ENCODE data around the gene PSMG3.

PSMG3 gene

DNA sequence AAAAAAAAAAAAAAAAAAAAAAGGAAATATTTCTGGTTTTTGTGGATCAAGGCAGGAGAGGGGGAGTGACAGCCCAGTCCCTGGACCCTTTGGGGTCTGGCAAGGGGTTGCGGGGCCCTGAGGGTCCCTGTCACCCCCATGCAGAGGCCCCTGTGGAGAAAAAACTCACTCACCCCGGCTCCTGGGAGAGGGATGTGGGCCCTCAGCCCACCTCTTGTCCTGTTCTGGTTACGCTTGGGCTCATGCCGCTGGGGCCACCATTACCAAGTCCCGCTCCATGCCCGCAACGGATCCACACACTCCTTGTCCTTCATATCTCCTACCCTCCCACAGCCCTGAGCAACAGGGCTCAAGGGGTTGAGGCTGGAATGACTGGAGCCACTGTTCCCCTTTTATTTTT lies 12.8 kb downstream of the PSMG3 start:
- no peak for DNase-seq

DNA sequence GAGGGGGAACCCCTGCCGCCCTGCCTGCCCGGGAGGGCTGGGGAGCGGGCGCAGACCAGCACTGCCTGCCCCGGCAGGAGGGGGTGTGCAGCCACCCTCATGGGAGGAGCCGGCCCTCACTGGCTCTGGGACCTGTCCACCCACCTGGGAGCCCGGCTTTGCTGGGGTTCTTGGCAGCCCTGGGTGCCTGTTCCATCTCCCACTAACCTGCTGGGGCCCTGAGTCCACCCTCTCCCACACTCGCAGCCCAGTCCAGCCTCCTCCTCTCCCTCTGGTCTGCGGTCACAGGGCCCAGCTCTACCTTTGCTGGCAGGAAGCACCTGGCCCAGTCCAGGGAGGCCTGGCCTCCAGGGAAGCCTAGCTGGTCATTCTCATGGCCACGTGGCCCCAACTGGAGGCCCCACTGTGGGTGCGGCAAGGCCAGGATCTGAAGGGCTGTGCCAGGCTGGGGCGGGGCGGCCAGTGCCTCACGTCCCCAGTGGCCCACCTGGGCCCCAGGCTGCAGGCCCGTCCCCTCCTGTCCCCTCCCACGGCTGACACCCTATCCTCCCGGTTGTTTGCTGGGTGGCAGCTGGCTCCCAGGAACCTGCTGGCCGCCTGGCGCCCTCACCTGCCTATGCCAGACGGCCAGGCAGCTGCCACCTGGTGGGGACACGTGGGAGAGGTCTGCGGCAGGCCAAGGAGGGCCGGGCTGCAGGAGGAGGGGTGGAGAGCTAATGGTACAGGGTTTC lies 13.9 kb downstream of the PSMG3 start, which contains the start of gene TMEM184A:
TMEM184A (minus strand) TSS at position 393 of the 731 bp plus-strand sequence. CDS start 721 bp downstream, outside the sequence.
- peak; percentile 51 to 53 for DNase-seq

DNA sequence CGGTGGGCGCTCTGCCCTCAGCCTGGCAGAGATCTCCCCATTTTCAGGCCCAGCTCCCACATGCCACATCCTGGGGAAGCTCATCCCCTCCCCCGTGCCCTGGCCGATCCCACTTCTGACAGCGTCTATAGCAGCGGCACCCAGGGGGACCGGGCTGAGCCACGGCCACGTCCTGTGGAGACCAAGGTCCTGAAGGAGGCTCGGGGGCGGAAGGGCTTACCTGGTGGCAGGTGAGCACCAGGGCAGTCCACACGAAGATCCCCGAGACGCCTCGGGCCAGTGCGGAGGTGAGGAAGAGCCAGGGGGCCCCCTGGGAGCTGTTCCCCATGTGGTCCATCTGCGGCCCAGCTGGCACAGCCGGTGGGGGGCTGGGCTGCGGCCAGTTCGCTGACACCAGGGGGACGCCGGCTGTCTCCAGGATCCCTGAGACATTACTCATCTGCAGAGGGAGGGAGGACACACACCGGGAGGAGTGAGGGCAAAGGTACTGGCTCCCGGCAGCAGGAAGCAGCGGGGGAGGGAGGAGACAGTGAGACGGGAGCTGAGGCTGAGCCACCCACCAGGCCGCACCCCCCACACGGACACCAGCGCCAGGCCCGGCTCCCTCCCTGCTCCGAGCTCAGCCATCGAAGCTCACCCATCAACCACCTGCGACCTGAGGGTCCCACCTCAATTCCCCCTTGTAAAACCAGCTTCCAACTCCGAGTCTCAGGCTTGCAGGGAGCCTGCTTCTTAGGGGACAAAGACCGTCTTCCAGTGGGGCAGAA lies 14.6 kb downstream of the PSMG3 start:
- DNase-seq: no peak

DNA sequence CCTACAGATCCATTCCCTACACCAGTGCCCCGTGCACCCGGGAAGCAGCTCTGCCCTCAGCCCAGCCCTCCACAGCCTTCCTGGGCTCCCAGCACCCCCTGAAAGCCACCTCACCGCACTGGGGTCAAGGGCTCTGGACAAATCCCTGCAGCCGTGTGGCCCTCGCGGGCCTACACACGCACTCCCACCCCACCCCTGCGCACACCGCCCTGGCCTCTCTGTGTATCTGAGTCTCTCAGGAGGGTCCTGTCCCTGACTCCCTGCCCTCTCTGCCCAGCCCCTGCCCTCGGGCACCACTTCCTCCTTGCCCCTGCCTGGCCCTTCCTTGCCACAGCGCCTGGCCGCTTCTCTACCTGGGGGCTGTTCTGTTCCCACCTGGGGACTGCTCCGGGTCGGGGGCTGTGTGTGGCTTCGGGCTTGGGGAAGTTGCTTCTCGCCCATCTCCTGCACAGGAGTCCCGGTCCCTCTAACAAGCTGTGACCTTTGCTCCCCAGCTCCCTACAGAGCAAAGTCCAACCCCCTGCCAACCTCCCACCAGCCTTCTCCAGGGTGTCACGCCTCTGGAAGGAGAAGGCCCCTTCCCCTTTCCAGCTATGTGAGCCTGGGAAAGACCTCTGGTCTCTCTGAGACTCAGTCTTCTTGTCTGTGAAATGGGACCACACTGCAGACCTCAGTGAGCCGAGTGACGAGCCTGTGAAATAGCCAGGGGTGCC lies 15.3 kb downstream of the PSMG3 start:
- no peak for DNase-seq

DNA sequence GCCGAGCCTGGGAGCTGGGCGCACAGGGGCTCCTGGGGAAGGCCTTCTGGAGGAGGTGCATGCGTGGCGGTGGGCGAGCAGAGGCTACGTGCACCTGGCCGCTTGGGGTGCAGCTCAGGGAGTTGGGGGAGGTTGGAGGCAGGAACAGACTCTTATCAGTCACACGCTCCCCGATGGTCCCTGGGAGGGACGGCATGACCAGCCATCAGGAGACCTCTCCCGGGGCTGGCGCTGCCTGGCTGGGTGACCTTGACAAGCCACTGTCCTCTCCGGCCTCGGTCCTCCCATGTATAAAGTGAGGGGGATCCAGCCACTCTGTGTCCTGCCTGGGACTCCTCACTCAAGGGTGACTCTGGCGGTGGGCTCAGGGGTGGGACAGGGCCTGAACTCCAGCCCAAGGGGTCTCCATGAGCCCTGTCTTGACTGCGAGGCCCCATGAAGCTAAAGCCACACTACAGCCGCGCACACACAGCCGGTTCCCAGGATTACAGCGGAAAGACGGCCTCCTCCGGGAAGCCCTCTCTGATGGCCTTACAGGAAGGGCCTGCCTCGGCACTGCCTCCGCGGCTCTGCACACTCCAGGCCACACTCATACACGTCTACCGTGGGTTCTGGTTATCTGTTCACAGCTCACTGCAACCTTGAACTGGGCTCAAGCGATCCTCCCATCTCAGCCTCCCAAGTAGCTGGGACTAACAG lies 16.2 kb downstream of the PSMG3 start:
- no peak for DNase-seq

DNA sequence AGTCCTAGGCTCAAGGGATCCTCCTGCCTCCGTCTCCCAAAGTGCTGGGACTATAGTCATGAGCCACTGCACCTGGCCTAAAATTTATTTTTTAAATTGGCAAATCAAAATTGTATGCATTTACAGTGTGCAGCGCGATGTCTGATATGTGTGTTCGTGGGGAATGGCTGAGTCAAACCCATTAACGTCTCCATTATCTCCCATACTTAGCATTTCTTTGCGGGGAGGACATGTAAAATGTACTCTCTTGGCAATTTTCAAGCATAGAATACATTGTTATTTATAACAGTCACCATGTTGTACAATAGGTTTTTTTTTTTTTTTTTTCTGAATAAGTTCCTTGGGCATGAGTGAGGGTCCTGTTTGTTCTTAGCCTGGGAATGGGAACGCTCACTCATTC lies 17.6 kb downstream of the PSMG3 start:
- DNase-seq: no peak

DNA sequence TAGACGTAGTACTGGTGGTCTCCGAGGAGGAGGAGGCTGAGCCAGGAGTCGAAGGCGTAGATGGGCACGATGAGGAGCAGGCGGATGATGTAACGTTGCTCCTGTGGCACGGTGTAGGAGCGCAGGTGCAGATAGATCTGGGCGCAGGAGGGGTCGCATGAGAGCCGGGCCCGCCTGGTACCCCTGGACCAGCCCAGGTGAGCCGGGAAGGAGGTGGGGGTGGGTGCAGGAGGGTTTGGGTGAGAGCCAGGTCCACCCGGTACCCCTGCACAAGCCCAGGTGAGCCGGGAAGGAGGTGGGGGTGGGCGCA lies 19.0 kb downstream of the PSMG3 start:
- no peak for DNase-seq

DNA sequence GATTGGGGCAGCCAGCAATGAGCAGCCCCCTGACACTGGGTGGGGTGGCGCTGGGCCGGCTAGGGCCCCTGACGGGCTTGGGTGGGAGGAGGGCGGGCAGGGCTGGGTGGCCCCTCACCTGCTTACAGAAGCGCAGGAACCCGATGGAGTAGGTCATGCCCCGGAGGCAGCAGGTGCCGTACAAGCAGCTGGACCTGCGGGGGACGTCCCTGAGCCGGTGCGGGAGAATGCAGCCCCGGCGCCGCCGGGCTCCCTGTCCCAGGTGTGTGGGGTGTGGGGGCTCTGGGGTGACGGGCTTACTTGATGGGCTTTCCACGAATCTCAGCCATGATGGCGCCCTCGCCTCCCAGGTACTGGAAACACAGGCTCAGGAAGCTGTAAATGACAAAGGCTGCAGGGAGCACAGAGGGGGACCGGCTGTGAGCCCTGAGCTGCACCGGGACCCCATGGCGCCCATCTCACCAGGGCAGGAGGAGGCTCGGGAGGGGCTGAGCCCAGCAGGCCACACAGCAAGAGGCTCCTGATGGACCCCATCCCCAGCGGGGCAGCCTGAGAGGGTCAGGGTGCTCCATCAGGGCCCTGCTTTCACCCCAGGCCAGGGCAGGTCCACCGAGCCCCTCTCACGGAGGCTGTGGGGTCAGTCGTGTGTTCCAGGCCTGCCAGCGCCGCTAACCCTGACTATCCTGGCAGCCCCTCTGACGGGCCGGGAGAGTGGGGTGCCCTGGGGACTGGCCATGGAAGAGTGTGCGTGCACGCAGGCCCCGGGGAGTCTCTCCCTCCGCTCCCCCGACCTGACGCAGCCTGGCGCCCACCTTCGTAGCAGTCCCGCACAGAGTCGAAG lies 19.6 kb downstream of the PSMG3 start:
- no peak for DNase-seq

DNA sequence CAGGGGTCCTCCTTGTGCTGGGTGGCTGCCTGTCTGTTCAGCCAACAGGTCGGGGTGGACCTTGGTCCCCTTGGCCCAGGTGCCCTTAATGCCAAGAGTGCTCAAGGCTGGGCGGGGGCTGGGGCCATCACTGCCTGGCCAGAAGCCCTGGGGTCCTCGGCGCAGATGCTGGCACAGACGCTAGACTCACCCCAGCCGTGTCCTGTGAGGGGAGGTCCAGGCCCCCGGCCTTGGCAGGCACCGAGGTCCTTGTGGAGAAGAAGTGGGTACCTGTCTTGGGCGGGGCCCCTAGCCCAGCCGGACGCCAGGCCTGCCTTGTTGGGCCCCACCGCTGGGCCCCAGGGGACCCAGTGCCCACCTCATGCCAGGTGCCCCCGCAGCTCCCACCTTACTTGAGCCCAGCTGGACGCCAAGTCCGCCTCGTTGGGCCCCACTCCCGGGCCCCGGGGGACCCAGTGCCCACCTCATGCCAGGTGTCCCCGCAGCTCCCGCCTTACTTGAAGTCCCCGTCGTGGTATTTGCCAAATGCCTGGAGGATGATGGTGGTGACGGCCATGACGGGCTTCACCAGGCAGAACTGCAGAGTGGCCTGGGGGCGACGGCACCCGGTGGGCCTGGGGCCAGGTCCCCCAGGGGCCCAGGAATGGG lies 20.4 kb downstream of the PSMG3 start:
- no peak for DNase-seq

DNA sequence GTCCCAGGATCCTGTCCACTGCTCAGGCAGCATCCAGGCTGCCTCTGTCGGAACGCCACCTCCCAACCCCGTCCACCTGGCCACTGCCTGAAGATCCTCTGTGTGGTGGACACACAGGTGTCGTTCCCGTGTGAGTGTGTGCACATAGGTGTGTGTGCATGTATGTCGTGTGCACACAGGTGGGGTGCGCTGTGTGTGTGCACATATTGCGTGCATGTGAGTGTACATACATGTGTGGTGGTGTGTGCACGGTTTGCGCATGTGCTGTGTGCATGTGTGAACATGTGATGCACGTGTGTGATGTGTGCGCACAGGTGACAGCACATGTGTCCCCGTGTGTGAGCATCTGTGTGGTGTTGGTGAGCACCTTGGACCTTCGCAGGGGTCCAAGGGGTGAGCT lies 20.9 kb downstream of the PSMG3 start:
- no peak for DNase-seq

DNA sequence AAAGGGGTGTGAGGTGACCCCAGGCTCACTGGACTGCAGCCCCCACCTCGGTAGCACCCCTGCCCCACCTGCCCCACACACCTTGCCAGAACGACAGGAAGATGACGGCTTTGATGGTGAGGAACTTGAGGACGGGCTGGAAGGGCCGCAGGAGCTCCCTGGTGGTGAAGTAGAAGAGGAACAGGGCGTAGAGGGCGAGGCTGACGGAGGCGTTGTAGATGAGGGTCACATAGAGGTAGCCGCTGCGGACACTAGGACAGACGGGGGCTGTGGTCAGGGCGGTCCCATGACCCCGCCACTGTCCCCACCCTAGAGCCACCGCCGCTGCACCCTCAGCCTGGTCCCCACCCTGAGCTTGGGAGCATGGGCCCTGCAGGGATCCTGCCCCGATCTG lies 21.4 kb downstream of the PSMG3 start:
- no peak for DNase-seq

DNA sequence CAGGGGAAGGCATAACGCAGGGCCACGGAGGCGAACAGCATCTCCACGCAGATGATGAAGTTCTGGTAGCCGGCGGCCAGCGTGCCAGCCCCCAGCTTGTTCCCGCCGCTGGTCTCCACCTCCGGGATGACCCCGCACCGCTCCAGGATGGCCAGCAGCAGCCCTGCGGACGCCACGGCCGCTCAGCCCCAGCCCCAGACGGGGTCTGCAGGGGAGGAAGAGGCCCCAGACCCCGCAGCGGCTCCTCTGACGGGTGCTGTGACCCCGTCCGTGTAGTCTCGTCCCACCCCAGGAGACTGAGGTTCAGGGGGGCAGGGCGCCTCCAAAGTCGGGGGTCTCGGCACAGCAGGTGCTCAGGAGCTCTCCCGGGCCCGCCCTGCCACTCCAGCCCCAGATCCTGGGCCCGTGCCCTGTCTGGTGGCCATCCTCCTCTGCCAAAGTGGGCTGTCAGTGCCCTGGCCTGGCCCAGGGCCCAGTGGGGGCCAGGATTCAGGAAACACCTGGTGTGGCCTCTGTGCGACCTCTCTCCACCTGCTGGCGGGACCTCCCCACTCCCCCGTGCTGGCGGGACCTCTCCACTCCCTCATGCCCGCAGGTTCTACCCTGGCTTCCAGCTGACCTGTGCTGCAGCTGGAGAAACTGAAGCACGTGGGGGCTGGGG lies 21.9 kb downstream of the PSMG3 start:
- no peak for DNase-seq

DNA sequence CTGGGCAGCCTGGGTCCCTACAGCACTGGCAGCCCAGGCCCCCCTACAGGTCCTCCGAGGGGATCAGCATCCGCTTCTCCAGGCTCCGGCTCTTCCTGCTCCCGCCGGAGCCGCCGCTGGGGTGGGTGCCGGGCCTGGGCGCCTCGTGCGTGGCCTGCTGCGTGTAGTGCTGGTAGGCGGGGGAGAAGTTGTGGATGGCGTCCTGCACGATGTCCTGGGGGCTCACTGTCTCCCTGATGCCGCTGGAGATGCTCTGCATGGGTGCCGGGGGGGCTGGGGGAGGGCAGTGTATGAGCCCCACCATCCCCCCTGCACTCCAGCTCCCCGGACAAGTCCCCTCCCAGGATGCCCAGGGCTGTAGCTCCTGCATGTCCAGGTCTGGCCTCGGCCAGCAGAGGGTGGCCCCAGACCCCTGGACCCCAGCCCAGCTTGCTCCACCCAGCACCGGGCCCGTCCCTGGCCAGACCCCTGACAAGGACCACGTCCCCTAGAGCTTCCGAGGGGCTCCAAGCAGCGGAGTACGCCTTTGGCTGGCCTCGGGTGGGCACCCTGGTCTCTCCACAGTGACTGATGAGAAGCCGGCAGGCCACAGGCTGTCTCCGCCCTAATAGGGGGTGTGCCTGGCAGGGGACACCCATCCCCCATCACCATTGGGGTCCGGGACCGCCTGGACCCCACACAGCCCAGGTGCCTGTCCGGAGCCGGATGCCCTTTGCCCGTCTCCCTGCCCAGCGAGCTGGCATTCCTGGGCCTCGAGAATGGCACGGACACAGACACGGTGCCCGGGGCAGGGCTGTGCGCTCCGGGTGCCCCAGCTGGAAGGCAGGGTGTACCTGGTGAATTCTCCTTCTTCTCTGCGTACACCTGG lies 22.7 kb downstream of the PSMG3 start:
- no peak for DNase-seq

DNA sequence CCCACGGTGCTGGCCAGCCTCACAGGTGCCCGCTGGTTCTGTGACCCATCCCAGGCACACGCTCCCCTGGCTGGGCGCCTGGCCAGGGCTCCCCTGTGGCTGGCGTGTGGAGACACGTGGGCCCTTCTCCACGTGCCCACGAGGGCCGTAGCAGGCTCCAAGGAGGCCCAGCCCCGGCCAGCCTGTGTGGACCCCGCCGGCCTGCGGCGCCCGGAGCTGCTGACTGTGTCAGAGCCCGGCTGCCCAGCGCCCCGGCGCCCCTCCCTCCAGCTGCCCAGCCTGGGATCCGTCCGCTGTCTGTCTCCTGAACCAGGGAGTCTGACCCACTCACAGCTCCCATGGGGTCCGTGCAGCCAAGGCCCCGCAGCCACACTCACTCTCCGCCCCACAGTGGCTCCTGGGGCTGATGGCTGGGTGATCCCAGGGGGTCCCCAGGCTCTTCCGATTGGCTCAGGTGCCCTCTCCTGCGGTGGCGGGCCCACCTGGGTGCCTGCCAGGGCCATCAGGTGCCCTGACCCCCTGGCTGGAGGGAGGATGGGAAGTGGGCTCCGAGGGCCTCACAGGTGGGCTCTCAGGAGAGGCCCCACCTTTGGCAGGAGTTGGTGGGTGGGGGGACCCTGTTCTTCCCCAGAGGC lies 23.4 kb downstream of the PSMG3 start:
- DNase-seq: no peak

DNA sequence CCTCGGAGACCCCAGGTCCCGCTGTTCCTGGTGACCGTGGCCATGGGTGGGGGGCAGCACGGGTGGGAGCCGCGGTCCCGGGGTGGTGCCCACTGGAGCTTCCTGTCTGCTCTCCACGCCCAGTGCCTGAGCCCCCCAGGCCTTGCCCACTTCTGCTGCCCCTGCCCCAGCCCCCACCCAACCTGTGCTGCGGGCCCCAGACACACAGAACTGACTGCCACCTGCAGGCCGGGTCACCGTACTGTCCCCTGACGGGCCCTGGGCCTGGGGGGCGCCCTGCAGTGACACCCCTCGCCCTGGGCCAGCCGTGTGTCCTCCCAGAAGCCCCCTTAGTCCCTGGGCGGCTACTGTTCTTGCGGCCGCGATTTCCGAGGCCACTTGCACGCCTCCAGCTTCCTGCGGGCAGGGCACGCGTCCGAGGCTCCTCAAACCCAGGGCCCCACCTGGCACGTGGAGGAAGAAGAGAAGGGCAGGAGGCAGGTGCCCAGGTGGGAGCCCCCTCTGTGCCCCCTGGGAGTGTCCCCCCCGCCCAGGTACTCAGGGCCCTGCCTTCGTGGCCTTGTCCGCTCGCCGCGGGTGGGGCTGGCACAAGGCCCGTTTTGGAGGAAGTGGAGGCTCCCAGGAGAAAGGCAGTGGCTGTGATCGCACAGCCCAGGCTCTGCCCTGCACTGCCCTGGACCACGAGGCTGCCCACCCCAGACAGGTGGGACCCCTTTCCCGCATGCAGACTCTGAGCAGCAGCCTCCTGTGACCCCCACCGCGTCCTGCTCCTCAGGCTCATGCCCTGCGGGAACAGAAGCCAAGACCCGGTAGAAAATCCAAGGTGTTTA lies 24.2 kb downstream of the PSMG3 start:
- no peak for DNase-seq

DNA sequence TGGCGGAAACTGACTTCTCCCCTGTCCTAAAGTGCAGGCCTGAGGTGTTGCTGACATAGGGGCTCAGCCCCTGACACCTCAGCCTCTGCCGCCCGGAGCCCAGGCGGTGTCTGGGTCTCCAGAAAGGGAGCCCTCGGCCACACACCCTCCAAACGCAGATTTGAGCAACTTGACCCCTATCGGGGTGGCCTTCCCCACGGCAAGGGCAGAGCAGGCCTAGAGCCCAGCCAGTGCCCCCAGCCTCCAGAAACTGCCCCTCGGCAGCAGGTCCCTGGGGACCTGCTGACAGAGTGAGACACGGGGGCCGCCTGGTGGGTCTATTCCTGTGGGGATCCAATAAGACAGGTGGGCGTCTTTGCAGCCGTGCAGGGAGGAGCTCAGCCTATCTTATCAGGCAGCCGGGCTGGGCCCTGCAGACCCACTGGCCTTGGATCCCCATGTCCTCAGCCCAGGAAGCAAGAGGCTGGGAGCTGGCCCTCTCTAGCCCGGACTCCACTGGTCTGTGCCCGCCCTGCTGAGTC lies 24.9 kb downstream of the PSMG3 start:
- DNase-seq: no peak

DNA sequence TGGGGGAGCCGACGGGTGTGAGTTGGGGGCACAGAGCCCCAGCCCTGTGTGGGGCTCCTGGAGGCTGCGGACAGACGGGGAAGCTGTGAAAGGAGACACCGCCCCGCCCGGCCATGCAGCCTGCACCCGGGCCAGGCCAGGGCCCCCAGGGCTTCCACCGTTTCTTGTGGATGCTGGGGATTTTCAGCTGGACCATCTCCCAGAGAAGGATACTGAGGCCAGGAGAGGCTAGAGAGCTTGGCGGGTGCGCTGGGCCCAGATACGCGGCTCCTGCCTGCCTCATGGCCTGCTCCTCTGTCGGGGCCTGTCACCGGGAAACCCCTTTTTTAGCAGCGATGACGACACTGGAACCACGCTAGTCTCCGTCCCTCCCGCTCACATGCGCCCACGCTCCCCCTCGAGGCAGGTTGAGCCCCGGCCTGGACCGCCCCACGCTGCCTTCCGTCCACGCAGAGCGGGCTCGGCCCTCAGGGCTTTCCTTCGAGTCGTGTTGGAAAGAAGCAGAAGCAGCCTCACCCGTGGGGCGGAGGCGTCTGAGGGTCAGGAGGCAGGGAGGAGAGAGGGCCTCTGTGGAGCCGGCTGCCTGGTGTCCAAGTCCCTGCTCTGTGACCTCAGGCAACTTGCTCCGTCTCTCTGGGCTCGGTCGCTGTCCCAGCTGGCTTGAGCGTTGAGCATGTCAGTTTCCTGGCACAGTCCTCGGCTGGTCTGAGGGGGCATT lies 25.5 kb downstream of the PSMG3 start:
- DNase-seq: no peak

DNA sequence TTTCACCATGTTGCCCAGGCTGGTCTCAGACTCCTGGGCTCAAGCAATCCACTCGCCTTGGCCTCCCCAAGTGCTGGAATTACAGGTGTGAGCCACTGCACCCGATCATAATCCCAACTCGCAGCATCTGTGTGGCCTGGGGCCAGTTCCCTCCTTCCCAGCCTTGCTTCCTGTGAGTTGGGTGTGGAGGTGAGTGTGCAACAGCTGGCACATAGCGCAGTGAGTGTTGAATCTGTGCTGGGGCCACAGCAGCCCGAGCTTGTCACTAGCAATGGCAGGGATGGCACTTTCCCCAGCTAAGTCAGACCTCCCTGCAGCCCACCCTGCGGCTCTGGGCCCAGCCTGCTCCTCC lies 26.0 kb downstream of the PSMG3 start:
- DNase-seq: no peak

Data from activated CD4-positive, alpha-beta T cell treated with anti-CD3 and anti-CD28 coated beads for 4 hours (primary cell).